OCI-M2 (cell line): ENCODE data around the gene NCKAP5.

Experiments used
- DNase-seq: peaks from one replicate; lab custom pipeline; 2025; ENCODE audit not compliant: unreplicated experiment; lab: John Stamatoyannopoulos, UW

NCKAP5 gene

GRCh38 chr2:133123393-133123792, 444.9 kb downstream of the NCKAP5 start:
- DNase-seq = no peak

DNA sequence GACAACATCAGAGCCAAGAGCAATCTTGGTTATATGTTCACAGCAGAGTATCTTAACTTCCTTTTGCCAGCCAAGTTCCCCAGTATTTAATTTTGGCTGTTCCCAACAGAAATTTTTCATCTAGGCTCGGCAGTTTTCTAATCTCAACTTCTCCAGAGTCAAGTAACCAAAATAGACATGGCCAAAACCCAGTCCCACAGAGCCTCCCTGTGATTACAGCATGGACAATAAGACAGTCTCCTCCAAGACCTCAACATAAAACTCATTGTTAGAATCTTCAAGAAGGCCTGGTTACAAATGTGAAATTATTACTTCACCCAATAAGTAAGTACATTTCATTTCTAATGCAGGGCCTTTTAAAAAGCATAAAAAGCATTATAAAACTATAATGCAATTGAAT, 445.7 kb downstream of the NCKAP5 start:
- no peak for DNase-seq

- no peak for DNase-seq
Measured at GRCh38 chr2:133120310-133120709, 448.0 kb downstream of the NCKAP5 start.

DNA sequence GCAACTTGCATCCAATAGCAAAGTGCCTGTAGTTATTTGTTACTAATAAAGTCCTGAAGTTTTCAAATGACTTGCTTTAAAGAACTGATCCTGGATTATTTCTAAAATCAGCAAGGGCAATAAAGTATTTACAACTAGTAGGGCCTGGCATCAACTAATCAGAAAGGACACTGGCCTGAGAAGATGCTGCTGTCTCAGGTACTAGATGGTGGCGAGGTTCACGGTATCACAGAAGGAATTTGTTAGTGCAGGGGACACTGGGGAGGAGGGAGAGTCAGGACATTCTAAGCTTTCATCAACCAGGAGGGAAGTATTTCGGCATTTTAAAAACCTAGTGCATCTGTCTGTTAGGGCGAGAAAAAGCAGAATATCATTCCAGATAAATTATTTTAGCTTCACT, 458.1 kb downstream of the NCKAP5 start:
- DNase-seq = no peak

DNA sequence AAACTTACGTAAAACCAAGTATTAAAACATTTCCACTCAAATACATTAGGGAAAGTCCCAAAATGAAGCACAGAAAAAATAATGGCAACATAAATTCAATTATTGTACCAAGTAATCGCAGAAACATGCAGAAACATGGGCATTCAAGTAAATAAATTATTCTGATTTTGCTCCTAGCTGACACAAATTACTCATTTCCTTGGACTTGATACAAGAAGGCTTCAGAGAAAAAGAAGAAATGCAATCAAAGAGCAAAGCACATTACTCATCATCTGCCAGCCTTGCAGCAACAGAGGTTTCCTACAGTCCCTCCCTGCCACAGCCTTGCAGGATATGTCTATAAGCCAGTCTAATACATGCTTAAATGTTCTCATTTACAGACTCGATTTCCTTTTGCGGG, 458.5 kb downstream of the NCKAP5 start:
- DNase-seq = no peak

GRCh38 chr2:133107058-133107815, 461.0 kb downstream of the NCKAP5 start:
- no peak for DNase-seq

GRCh38 chr2:133104871-133105270, 463.4 kb downstream of the NCKAP5 start:
- DNase-seq = no peak

- no peak for DNase-seq
Measured at GRCh38 chr2:133098787-133099186, 469.5 kb downstream of the NCKAP5 start.

GRCh38 chr2:133097666-133098065, 470.6 kb downstream of the NCKAP5 start:
- no peak for DNase-seq

DNA sequence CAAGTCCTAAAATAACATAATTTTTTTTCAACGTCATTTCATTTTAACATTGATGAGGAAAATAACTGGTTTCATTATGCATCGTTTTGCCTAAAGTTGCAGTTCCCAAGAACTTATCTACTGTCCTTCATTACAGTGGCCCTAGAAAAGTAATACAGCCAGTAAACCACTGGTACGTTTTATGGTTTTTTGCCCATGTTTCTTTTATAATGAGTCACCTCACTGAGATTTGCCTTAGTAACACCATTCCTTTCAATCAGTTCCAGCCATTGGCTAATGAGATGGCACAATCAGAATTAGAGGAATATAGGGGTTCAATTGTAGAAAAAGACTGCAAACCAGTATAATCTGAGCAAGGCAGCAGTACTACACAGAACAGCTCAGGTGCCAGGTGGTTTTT, 475.7 kb downstream of the NCKAP5 start:
- no peak for DNase-seq

DNA sequence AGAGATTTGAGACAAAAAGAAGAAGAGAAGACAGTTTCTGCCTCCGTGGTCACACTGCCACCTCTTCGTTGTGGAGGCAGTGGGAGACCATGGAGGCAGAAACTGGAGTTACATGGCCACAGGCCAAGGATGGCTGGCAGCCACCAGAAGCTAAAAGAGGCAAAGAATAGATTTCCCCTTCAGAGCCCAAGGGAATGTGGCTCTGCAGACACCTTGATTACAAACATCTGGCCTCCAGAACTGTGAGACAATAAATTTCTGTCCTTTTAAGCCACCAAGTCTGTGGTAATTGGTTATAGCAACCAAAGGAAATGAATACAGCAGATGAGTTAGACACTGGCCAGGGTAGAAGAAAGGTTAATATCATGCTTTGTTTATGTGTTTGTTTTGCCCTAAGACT, 477.9 kb downstream of the NCKAP5 start:
- no peak for DNase-seq

- no peak for DNase-seq
Measured at GRCh38 chr2:133086176-133086575, 482.1 kb downstream of the NCKAP5 start.

DNA sequence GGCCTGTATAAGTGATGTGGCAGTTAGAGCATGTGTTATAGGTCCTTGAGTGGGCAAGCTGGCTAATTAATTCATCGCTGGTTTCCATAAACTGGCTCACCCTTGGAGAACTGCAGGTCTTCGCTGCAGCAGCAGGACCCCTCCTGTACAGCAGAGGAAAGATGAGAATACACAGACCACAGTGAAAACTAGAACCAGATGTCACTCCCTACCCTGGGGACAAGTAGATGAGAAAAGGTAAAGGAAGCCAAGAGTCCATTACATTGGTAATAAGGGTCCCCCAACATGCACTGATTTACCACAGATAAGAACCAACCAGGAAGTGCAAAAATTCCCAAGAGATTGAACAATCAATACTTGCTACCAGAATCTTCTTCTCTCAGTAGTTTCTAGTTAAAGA, 482.6 kb downstream of the NCKAP5 start:
- no peak for DNase-seq

- DNase-seq = no peak
Measured at GRCh38 chr2:133082034-133082433, 486.2 kb downstream of the NCKAP5 start.

- no peak for DNase-seq
Measured at GRCh38 chr2:133080822-133081221, 487.4 kb downstream of the NCKAP5 start.

DNA sequence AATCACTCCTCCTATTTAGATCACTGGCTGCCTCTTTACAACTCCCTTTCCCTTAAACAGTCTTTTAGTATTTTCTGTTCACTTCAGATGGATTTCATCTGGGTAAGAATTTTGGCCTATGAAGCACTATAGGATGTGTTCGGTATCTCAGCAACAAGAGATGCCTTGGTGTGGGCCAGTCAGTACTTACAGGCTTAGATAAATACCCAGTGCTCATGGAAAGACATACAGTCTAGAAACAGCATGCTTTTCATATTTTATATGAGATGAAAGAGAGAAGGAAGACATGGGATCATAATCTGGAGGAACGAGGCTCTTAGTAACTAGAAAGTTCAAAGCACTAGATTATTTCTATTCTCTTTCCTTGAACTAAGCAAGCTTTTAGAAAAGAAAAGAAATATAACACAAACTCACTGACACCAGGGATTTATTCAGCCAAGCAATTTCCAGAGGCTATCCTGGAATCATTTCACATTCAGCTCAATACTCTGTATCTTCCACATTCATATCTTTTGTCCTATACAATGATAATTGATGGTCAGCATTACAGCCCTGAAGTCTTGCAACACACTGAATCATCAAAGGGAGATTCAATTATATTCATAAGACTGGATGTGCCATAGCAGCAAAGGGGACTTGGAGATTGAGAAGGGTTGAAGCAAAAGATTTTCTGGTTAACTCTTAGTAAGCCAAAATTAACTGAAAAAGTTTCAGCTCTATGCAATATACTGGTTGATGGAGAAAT, 489.4 kb downstream of the NCKAP5 start:
- no peak for DNase-seq

DNA sequence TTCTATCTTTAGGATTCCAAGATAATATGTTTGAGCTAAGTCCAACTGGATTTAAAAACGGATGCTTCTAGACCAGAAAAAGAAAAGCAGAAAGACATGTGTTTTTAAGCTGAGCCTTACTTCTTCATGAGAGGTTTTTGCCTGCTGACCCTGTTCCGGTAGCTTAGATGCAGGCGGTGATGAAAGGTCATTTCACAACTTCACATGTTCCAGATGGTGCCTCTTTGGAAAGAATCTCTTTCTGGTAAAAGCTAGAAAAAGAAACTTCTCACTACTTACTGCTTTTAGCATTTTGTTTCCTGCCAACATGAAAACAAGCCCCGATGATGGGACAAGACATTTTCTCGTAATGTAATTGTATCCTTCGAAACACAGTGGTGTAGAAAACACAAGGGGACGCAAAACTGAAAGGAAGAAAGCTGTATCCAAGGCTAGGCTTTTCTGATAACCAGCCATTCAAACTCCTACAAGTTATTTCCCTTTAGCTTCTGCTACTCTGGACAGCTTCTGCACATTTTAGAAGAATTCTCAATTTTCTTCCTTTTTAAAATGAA, 490.9 kb downstream of the NCKAP5 start:
- DNase-seq = no peak

- no peak for DNase-seq
Measured at GRCh38 chr2:133072837-133073694, 495.2 kb downstream of the NCKAP5 start.

- DNase-seq = no peak
Measured at GRCh38 chr2:133063775-133064174, 504.5 kb downstream of the NCKAP5 start.

GRCh38 chr2:133062931-133063665, 505.2 kb downstream of the NCKAP5 start:
- no peak for DNase-seq
